Stimulated activated naive CD8-positive, alpha-beta T cell treated with anti-CD3 and anti-CD28 coated beads, Interleukin-15, amount 100 ng/mL, for 72 hours (primary cell): ENCODE data around the gene ZNF622.

Experiments
- ATAC-seq: fragments of 150-1000 bp; cut with Tn5 transposase; 2 replicates; pipeline ENCODE4 v1.10.0; 2021; ENCODE audit warnings: mild to moderate bottlenecking, moderate library complexity
- DNase-seq, 2 donors: peaks; one replicate each; pipeline ENCODE4 v3.0.0; 2021 to 2022
- H3K27ac Mint-ChIP-seq, 2 donors: one replicate each; pipeline ENCODE4 v1.8.0; 2022; ENCODE audit warnings: mild to moderate bottlenecking in 2 of 2, mixed read lengths in 2 of 2, moderate library complexity in 2 of 2
- H3K27me3 Mint-ChIP-seq: one replicate; pipeline ENCODE4 v1.8.0; 2022; ENCODE audit warnings: mixed read lengths
- H3K4me1 Mint-ChIP-seq: one replicate; pipeline ENCODE4 v1.8.0; 2022; ENCODE audit warnings: mild to moderate bottlenecking, mixed read lengths
- H3K4me3 Mint-ChIP-seq, 2 donors: one replicate each; pipeline ENCODE4 v1.8.0; 2022; ENCODE audit warnings: mild to moderate bottlenecking in 2 of 2, mixed read lengths in 2 of 2, moderate library complexity in 1 of 2
- H3K9me3 Mint-ChIP-seq, 2 donors: one replicate each; pipeline ENCODE4 v1.8.0; 2022; ENCODE audit warnings: mixed read lengths in 2 of 2

The ZNF622 gene

DNA sequence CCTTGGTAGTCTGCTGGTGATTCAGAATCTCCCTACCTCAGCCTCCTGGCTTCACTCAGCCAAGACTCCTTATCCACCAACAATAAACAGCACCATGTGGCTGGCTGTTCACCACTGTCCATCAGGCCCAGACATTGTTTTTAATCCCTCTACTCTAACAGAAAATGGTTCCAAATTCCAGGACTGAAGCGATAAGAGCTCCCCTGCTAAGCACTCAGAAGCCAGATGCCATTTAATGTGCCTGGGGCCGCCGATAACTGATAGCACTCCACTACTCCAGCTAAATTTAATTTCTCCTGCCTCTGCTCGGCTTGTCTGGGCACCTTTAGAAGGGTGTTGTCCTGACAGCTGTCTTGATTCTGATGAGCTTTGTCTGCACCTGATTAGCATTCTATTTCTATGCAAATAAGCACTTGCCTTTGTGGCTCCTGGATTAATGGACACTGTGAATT is 47.1 kb downstream of the ZNF622 start:
- H3K9me3 Mint-ChIP-seq, result no peaks in the 10 kb centered on the region
- DNase-seq (no peak), ATAC-seq (no peak)
- H3K4me3 Mint-ChIP-seq, result no peak overlapping the region
- peaks cover 36% of the 10 kb centered on the region for H3K27me3 Mint-ChIP-seq
- no peak overlapping the region for H3K27ac Mint-ChIP-seq
- H3K4me1 Mint-ChIP-seq, result no peaks in the 10 kb centered on the region

DNA sequence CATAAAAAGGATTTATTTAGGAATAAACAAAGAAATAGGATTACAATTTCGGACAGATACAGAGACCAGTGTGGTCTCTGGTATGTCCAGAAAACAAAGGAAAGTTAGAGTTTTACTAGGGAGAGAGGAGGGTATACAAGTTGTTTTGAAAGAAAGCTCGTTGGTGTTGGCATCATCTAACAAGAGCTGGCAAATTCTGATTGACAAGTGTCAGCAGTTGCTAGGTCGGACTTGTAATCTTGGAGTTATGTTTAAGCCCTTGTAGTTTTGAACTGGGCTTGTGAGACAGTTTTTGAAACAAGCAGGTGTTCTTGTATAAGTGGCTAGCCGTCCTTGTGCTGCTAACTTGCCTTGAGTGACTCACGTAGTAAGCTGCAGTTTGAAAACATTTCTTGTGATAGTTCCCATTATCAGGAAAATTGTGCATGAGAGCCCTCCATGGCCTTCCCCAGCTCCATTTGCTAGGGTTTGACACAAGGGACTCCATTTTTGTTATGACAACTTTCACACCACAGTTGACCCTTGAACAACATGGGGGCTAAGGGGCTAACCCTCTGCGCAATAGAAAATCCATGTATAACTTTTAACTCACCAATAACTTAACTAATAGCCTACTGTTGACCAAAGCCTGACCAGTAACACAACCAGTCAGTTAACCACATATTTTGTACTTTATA is 48.1 kb downstream of the ZNF622 start:
- Mint-ChIP-seq H3K4me1 (no peaks in the 10 kb centered on the region), H3K4me3 (no peak overlapping the region), H3K27me3 (peaks cover 27% of the 10 kb centered on the region), H3K9me3 (no peaks in the 10 kb centered on the region), H3K27ac (no peak overlapping the region)
- no peak for DNase-seq
- ATAC-seq, result no peak

DNA sequence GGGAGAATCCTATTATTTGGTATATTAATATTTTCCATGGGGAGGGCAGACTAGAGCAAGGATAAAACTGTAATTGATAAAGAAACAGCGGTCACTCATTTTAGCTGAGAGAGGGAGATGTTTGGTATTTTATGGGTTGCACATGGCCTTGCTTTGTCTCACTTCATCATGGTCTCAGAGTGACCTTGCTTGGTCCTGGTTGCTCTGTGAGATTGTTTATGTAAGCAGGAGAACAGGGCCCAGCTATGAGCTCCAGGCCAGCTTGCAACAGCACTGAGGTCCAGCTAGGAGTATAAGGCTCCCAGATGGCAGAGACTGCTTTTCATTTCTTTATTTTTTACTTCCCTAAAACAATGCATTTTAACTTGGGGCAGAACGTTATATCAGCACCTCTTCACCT is 50.7 kb downstream of the ZNF622 start:
- Mint-ChIP-seq H3K9me3 (no peaks in the 10 kb centered on the region), H3K27ac (no peak overlapping the region), H3K4me3 (no peak overlapping the region), H3K4me1 (no peaks in the 10 kb centered on the region), H3K27me3 (peaks cover 23% of the 10 kb centered on the region)
- DNase-seq (no peak), ATAC-seq (no peak)

DNA sequence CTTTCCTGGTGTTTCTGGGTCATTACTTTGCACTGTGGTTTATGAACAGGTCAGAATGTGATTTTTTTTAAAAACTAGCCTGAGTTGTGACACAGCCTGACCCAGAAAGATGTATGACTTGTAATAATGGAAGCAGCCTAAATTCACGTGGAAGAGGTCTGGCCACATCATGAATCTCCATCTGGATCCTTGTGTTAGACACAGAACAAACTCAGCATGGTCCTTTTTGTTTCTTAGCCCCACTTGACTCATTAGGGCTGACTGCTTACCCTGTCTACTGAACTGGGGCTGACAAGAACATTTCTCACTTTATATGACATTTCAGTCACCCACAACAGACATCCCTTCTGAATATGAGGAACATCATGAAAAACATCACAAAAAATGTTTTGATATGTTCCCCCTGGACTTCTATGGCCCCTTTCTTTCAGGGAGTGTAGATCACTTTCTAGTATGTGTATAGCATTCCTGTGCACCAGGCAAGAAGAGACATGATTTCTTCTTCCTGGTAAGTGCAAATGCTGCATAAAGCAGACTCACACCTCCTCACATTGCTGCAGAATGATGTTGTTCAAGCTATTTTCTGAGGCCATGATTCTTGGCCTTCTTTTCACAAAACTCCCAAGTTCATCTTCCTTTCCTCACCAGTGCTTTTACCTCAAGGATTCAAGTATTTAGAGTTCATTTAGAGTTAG is 52.3 kb downstream of the ZNF622 start:
- DNase-seq (no peak), ATAC-seq (no peak)
- no peaks in the 10 kb centered on the region for H3K9me3 Mint-ChIP-seq
- peaks cover 17% of the 10 kb centered on the region for H3K27me3 Mint-ChIP-seq
- H3K4me3 Mint-ChIP-seq, result no peak overlapping the region
- H3K4me1 Mint-ChIP-seq, result no peaks in the 10 kb centered on the region
- H3K27ac Mint-ChIP-seq, result no peak overlapping the region

DNA sequence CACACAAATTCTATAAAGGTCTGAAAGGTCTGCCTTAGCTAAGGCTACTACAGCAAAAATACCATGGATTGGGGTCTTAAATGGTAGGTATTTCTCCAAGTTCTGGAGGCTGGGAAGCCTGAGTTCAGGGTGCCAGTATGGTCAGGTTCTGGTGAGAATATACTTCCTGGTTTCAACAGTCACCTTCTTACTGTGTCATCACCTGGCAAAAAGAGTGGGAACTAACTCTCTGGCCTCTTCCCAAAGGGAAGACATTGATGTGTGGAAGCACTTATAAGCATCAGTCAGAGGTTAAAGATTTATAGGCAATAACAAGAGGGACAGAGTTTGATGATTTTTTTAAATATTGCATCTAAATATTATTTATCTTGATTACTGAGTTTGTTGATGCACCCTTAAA is 53.0 kb downstream of the ZNF622 start:
- H3K9me3 Mint-ChIP-seq, result no peaks in the 10 kb centered on the region
- no peak for DNase-seq
- H3K27ac Mint-ChIP-seq, result no peak overlapping the region
- H3K4me1 Mint-ChIP-seq, result no peaks in the 10 kb centered on the region
- ATAC-seq, result no peak
- peaks cover 17% of the 10 kb centered on the region for H3K27me3 Mint-ChIP-seq
- H3K4me3 Mint-ChIP-seq, result no peak overlapping the region

DNA sequence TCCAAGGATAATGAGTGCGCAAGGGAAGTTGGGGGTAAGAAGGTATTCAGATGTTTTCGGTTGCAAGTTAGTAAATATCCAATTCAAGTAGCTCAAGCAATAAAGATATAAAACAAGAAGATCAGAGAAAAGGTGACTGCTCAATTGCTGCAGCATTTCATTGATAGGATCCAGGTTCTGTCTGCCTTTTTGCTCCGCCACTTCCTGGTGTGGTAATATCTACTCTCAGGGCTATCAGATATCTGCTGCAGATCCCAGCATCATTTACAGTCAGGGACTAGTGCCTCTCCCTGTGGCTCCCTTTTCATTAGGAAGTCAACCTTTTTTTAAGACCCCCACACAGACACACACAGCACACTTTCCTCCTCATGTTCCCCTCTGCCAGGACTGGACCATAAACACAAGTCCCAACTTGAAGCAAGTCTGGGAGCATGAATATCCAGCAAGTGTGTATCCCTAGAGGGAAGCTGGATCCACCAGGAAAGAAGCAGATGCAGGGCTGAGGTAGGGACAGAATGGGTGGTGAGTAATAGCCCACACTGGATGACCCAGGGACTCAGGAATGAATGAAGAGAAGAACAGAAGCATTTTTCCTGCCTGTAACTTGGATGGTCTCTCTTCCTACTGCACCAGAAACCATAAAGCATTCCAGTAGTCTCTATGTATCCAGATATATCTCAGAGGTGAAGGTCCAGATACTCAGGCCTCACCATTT is 53.7 kb downstream of the ZNF622 start:
- no peak overlapping the region for H3K4me3 Mint-ChIP-seq
- no peaks in the 10 kb centered on the region for H3K9me3 Mint-ChIP-seq
- H3K27me3 Mint-ChIP-seq, result peaks cover 17% of the 10 kb centered on the region
- ATAC-seq (no peak), DNase-seq (no peak)
- H3K4me1 Mint-ChIP-seq, result no peaks in the 10 kb centered on the region
- no peak overlapping the region for H3K27ac Mint-ChIP-seq

DNA sequence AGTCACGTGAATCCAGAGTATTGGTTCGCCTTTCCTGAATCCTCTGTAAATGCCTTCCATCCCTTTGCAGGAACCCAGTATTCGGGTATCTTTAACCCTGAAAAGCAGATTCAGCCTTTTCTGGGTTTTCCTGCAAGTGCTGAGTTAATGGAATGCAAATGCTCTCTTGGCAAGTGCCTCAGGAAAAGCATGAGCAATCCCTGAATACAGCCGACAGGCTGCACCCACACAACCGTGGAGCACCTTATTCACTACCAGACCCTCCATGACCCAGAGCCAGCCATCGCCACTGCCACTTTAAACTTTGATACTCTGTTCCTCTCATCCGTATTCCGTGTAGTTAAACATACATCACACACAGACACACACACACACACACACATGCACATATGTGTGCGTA is 54.4 kb downstream of the ZNF622 start:
- no peaks in the 10 kb centered on the region for H3K4me1 Mint-ChIP-seq
- H3K4me3 Mint-ChIP-seq, result no peak overlapping the region
- no peak for DNase-seq
- H3K9me3 Mint-ChIP-seq, result no peaks in the 10 kb centered on the region
- H3K27ac Mint-ChIP-seq, result no peak overlapping the region
- peaks cover 17% of the 10 kb centered on the region for H3K27me3 Mint-ChIP-seq
- ATAC-seq, result no peak

DNA sequence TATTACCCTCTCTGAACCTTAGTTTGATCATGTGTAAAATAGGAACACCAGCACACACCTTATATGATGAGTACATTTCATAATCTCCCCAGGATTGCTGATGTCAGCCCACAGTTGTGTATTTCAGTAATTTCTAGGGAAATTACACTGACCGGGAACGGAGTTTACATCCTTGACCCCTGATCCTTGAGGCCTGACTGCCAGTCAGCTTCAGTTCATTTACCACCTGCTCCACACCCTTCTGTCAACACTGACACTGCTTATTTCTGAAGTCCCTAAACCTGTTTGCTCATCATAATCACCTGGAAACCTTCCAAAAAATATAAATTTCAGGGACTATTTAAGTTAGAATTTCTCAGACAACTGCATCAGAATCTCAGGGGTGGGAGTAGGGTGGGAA is 55.3 kb downstream of the ZNF622 start:
- ATAC-seq, result no peak
- Mint-ChIP-seq H3K27me3 (peaks cover 17% of the 10 kb centered on the region), H3K4me3 (no peak overlapping the region), H3K9me3 (no peaks in the 10 kb centered on the region), H3K27ac (no peak overlapping the region), H3K4me1 (no peaks in the 10 kb centered on the region)
- DNase-seq, result no peak

DNA sequence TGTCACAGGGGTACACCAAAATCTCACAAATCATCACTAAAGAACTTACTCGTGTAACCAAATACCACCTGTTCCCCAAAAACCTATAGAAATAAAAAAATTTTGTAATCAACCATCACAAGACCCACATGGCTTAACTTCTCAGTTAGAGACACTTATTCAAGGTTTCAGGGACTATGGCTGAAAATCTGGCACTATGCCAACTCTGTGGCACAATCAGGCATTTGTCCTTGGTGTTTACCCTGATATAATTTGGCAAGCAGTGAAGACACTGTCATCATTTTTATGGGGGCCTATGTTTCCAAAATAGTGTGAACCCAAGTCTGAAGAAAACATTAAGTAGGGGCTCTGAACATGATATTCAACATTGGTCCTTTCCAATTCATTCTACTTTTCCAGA is 59.0 kb downstream of the ZNF622 start:
- Mint-ChIP-seq H3K4me1 (no peaks in the 10 kb centered on the region), H3K9me3 (no peaks in the 10 kb centered on the region), H3K4me3 (no peak overlapping the region), H3K27ac (no peak overlapping the region), H3K27me3 (peaks cover 7% of the 10 kb centered on the region)
- ATAC-seq (no peak), DNase-seq (no peak)

DNA sequence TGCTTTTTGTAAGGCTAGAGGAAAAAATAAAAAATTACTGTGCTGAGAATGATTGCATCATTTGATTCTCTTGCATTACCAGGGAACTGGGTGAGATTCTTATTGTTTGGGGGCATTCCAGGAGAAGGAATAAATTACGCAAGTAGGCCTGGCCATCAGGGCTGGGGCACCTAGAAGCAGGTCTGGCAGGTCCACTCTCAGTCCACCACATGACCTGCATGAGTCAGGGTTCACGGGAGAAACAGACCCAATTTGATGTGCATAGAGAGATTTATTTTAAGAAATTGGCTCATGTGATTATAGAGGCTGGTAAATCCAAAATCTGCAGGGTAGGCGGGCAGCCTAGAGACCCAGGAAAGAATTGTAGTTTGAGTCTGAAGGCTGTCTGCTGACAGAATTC is 59.6 kb downstream of the ZNF622 start:
- Mint-ChIP-seq H3K4me3 (no peak overlapping the region), H3K27me3 (peaks cover under 1% of the 10 kb centered on the region), H3K27ac (no peak overlapping the region), H3K9me3 (no peaks in the 10 kb centered on the region), H3K4me1 (no peaks in the 10 kb centered on the region)
- ATAC-seq (no peak), DNase-seq (no peak)
